HG02884 (cell line): ENCODE results near the gene CD300LD.

Experiments used
- ATAC-seq: cut with Tn5 transposase; IDR thresholded peaks from one replicate; pipeline ENCODE4 v1.9.1; 2021; ENCODE audit warnings: mild to moderate bottlenecking, moderate library complexity; ENCODE audit not compliant: unreplicated experiment

CD300LD gene

DNA sequence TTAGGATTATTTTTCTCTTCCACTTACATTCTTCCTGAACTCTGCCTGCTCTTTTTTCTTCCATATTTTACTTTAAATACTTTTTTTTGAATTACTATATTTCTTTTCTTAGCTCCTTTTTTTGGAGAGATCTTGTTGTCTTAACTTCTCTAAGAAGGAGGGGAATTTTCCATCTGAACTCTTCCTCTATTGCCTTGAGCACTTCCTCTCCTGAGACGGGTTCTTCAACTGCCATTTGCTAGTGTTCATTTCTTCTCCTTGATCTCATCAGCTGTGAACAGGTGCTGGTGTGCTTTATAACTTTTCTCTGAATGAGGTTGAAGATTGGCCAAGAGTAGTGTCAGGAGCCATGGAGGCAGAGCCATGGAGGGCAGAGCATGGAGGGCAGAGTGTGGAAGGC lies 15.1 kb upstream of the CD300LD start:
- no peak for ATAC-seq

DNA sequence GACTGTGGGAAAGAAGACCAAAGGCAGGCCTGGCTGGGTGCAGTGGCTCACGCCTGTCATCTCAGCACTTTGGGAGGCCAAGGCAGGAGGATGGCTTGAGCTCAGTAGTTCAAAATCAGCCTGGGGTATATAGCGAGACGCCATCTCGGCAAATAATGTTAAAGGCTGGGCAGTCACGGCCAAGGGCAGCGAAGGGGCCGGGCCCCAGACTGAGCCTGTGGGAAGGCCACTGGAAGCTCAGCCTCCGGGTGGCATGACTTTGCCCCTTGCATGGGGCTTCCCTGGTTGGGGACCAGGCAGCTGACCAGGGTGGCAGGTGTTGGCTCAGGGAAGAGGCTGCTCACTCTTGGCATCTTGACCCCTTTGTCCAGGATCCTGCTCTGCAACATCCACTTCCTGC lies 14.0 kb upstream of the CD300LD start:
- no peak for ATAC-seq

DNA sequence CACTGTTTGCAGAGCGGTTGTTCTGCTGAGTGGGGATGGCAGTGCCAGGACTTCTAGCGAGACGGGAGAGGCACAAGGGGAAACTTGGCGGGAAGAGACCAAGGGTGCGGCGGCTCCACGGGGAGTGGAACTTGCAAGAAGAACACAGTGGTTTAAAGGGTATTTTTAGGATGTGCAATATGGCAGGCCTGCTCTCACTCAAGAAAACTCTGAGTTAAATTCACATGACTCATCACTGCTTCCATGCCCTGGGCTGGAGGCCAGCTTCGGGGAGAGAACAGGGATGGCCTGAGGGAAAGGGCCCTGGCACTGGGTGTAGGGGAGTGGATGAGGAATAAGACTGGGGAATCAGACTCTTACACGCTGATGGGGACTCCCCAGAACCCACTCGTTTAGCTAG lies 13.3 kb upstream of the CD300LD start:
- no peak for ATAC-seq

DNA sequence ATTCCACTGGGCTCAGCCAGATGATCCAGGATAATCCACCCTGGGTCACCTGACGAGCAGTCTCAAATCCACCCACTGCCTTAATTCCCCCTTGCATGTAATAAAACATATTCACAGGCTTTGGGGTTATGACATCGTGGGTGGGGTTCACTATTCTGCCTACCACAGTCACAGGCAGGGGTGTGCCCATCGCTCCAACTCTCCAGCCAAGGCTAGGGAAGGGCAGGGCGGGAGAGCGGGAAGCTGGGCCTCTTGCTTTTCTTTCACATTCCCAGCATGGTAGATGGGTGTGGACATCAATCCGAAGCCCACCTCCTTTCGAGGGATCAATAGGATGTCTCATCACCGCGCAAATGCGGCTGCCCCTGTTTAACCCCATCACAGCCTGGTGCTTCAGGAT lies 12.7 kb upstream of the CD300LD start:
- no peak for ATAC-seq

DNA sequence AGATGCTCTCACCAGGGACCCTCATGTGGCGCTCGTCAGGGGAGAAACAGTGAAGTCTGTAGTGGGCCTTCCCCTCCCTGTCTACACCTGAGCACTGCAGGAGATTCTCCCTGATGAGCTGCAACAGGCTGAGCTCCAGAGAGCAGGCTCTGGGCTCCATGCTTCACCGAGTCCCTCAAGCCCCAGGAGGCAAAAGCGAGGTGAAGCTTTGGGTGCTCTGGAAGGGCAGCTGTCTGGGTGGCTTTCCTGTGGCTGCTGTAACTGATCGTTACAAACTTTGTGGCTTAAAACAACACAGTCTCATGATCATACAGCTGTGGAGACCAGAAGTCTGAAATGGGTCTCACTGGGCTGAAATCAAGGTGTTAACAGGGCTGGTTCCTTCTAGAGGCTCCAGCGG lies 12.1 kb upstream of the CD300LD start:
- no peak for ATAC-seq

DNA sequence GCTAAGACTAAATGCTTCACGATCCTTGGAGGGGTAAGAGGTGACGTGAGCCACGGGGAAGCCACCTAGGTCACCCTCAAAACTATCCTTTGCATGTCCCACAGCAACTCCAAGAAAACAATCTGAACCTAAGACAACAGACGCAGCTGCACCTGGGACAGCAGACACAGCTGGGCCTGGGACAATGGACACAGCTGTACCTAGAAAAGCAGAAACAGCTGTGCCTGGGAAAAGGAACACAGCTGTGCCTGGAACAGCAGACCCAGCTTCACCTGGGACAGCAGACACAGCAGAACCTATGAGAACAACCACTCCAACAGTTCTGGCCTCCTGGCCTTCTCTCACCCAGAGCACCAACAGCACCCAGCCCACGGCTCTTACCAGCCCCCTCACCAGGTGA lies 11.7 kb upstream of the CD300LD start:
- ATAC-seq: no peak

DNA sequence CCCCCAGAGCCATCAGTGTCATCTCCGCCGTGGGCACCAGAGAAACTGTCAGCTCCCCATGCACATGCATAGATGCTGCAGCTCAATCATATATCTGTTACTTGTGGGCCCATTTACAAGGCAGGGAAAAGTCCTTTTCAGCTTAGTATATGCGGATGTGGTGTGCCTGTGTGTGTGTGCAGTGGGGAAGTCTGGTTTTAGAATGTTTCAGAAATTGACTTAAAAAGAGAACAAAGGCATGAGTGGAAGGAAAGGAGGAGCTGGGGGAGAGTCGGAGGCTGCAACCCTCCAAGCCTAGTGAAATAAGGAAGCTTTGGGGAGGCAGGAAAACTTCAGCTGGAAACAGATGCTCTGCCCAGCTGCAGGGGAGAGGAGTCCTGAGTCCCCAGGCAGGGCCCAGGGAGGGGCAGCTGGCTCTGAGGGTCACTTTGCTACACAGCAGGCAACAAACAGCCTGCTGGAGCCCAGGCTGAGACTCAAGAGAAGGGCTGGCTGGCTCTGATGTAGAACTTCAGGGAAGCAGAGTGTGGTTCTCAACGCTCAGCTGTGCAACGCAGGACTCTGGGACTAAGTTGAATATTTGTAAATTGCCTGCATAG lies 11.1 kb upstream of the CD300LD start:
- no peak for ATAC-seq

DNA sequence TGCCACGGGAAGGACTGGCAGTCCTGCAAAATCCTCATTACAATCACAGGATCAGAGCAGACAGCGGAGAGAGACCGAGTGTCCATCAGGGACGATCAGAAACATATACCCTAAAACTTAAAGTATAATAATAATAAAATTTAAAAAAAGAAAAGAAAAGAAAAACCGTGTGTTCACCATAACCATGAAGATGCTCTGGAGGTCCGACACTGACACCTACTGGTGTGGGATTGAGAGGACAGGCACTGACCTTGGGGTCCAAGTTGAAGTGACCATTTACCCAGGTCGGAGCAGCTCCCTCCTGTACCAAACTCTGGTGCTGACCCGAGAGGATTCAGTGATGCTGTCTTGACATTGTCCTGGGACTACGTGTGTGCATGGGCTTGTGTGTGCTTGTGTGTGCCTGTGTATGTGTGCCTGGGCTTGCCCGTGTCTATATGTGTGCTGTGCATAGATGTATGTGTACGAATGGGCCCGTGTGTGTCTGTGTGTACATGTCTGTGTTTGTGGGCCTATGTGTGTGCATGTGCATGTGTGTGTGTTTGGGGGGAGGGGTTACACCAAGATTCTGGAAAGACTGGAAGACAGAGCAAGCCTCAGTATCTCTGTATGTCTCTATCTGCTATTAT lies 10.0 kb upstream of the CD300LD start:
- no peak for ATAC-seq

DNA sequence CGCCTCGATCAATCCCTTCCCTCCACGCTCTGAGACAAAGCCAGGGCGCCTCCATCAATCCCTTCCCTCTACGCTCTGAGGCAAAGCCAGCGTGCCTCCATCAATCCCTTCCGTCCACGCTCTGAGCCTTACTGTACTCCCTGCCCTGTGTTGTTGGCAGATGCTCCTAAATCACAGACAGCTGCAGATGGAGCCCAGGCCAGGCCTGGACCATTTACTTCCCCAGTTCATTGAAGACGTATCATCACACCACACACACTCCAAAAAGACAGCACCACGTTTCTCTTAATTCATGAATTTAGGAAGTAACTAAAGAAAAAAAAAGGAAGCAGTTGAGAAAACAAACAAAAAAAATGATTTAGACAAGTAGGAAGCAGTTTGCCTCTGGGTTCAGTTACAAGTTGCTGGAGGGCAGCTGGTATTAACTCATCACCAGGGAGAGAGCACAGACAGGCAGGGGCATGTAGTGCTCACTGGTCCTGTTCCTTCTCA lies 7.4 kb upstream of the CD300LD start:
- no peak for ATAC-seq

DNA sequence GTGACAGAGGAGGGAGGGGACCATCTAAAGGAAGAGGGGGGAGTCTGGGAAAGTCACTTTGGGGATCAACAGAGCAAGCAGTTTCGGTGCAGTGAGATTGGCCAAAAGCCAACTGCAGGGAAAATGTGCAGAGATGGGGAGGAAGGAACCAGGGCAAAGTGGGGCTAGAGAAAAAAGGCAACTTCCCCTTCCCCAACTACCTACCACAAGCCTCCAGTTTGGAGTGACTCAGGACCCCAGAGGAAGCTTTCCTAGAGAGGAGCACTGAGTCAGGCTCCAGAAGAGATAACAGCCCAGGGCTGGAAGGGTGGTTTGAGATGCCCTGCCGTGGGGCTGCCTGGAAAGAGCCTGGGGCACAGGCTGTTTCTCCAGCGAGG lies 6.9 kb upstream of the CD300LD start:
- ATAC-seq: no peak

DNA sequence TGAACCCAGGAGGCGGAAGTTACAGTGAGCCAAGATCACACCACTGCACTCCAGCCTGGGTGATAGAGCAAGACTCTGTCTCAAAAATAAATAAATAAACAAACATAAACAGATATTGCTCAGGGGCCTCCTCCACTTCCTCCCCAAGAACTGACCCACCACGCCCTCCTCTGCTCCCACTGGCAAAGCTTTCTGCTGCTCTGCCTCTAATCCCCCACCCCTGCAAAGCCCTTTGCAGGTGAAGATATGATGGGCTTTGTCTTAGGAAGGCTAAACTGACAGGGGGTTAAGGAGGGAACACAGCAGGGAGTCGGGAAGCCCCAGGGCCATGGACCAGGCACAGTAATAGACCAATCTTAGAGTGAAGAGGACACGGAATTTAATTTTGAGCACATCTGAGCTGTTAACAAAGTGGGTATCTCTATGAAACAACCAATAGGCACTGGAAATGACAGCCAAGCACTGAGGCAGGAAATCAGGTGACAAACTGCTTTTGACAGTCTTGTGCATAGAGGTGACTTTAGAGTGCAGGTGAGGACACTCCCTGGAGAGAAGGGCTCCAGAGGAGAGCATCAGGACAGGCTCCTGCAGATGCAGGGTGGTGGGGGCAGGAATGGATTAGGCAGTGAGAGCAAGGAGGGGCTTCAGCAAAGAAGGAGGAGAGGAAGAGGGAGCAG lies 6.4 kb upstream of the CD300LD start:
- no peak for ATAC-seq

DNA sequence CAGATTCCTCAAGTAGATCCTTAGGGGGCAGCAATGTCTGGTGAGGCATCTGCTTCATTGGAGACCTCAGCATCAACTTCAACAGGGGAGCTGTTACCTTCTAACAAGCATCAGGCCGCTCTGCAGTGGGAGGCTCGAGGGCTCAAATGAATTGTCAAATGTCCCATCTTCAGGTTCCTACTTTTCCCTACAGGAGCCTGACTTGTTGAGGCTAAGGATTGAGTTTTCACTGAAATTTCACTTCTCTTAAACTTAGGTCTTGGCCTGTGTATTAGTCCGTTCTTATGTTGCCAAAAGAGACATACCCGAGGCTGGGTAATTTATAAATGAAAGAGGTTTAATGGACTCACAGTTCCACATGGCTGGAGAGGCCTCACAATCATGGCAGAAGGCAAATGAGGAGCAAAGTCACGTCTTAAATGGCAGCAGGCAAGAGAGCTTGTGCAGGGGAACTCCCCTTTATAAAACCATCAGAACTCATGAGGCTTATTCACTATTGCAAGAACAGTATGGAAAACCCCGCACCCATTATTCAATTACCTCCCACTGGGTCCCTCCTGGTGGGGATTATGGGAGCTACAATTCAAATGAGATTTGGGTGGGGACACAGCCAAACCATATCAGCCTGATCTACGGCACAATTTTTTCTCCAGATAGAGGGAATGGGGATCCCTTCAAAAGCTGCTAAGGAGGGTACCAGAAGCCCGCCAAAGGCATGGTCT lies 5.1 kb upstream of the CD300LD start:
- no peak for ATAC-seq

DNA sequence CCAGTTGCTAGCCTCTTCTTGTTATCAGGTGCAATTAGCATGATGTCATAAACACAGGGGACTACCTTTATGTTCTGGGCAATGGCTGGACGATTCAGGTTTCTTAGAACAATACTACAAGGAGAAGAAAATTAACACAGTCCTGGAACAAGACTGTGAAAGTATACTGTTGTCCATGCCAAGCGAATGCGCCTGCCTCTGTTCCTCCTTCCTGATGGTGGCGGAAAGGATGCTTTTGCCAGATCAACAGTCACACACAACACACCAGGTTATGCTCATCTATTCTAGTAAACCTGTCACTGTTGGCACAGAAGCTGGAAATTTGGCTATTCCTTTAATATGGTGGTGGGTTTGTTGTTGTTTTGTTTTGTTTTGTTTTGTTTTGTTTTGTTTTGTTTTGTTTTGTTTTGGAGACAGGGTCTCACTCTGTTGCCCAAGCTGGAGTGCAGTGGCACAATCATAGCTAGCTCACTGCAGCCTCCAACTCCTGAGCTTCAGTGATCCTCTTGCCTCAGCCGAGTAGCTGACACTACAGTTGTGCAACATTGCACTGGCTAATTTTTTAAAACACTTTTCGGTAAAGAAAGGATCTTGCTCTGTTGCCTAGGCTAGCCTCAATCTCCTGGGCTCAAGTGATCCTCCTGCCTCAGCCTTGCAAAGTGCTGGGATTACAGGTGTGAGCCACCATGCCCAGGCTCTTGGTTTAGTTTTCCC lies 3.1 kb upstream of the CD300LD start:
- no peak for ATAC-seq

DNA sequence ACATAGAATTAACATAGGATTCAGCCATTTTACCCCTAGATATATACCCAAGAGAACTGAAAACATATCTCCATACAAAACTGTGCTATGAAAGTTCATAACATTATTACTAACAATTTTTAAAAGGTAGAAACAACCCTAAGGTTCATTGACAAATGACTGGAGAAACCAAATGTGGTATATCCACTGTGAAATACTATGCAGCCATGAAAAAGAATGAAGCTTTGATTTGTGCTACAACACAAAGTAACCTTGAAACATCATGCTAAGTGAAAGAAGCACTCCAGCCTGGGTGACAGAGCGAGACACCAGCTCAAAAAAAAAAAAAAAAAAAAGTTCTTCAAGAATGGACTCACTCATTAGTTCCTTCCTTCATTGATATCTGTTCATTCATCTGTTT lies 580 bp downstream of the CD300LD start:
- no peak for ATAC-seq

DNA sequence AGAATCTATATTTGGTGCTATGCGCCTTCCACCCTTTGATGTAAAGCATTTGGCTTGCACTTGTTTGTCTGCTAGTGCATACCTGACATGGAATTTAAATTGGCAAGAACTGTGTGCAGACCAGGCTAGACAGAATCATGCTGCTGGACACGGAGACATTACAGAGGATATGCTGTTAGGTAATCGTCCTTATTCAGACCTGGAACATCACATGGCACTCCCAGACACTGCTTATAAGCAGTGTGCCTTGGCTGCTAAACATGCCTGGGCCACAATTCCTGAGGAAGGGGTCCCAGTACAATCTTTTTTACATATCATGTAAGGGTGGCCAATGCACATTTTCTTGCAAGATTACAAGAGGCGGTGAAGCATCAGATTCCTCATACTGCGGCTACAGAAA lies 6.4 kb downstream of the CD300LD start:
- ATAC-seq: no peak

DNA sequence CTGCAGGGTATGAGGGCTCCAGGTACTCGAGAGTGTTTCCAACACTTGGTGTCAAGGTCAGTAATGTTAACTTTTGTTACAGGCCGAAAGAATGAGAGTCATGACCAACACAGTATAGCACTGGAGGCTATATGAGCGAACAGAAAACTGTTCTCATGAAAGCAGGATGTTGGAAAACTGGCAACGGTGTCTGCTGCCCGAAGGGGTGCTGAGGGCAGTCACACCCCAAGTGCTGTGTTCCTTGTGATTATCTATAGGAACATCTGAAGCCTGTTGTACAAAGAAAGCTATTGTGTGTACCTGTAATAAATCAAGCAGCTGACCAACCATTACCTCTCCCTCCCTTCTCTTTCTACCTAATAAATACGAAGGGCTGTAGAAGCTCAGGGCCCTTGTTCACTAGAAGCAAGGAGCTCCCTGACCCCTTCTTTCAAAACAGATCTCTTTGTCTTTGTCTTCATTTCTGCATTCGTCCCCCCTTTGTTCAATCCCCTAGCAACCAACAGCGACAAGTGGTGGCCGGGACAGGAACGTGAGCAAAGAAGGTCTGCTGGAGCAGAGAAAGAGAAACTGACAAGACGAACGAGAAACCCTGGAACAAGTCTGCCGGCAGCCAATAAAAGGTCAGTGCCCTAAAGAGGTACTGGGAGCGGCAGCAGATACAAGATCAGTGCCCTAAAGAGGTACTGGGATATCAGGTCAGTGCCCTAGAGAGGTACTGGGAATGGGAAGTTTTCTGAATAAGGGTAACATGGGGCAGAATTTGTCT lies 7.6 kb downstream of the CD300LD start:
- no peak for ATAC-seq

DNA sequence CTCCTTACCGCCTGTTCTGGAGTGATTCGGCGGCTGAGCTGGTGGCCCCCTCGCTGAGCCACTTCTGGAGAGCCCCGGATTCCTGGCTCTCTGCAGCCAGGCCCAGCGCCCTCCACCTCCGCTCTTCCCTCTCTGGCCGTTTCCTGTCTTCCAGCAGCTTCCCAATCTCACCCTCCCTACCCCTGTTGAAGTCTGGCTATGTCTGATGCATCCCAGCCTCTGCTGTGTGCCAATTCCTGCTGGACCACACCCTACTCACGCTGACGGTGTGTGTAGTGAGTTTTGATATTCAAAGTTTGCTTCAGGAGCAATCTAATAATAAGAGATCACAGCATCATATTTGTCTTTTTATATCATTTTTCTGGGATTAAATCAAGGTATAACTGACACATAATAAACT lies 9.4 kb downstream of the CD300LD start:
- ATAC-seq: no peak

DNA sequence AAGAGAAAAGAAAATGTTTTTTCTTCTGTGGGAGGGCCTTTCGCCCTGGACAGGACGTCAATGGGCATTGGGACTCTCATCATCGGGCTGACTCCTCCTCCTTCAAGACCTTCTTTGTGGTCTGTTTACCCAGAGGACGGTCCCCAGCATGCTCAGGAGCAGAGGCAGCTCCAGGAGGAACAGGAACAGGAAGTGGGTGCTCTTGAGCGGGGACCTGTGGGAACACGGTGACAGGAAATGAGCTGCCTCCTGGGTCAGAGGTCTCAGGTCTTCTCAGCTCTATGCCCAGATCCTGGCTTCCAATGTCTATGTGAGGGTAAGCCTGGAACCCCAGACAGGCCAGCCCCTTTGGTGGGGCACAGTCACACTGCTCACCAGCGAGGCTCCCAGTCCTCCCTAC lies 12.2 kb downstream of the CD300LD start:
- no peak for ATAC-seq

DNA sequence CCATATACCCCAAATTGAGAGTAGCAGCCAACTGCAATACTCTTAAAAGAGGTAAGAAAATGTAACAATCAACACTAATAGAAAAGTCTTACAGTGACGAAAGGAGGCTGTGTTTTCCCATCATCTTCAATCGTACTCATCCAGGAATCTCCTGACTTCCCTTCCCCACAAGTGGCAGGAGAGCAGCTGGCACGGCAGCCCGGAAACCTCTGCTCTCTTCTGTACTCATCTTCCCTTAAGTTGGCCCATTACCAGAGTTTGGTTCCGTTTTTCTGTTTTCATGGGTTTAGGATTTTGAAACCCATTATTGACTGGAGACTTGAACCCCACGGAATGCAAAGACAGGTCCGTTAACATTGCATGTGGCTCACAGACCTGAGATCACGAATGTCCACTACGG lies 13.1 kb downstream of the CD300LD start:
- ATAC-seq: no peak

DNA sequence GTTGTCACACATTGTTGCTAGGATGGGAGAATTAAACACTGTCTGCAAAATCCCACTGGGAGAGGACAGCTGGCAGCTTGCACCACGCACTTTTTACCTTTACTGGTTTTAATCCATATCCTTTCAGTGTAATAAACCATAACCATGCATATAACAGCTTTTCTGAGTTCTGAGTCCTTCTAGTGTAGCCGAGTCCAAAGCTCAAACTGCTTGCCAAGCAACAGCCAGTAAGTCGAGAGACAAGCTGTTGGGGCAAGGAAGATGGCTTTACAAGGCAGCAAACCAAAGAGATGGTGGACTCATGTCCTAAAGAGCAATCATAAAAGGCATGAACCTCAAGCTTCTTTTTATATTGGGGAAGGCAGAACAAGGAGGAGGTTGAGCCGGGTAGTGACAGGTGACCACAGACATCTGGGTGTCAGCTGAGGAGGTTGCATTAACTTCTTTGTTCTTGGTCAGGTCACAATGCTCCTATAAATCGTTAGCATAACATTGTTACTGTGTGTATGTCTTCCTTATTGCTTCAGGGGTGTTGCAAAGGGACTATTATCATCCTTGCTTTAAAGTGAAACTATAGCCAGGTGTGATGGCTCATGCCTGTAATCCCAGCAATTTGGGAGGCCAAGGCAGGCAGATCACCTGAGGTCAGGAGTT lies 17.5 kb downstream of the CD300LD start:
- ATAC-seq: no peak
